Subcutaneous abdominal adipose tissue (tissue), 5 donors: ENCODE results near the gene CTNNA3.

Experiments used
- H3K27ac ChIP-seq: one replicate; pipeline ENCODE4 v1.7.0; 2013; ENCODE audit warnings: low read depth, mild to moderate bottlenecking, inconsistent platforms, low read length, moderate library complexity
- H3K27me3 ChIP-seq, 5 donors: one replicate each; pipeline ENCODE4 v1.7.0; 2013; ENCODE audit warnings: low read length in 5 of 5, inconsistent platforms in 1 of 5; ENCODE audit not compliant: control insufficient read depth in 5 of 5, insufficient read depth in 4 of 5
- H3K36me3 ChIP-seq, 5 donors: one replicate each; pipeline ENCODE4 v1.7.0; 2013; ENCODE audit warnings: low read length in 5 of 5; ENCODE audit not compliant: control insufficient read depth in 5 of 5, insufficient read depth in 5 of 5
- H3K4me1 ChIP-seq, 5 donors: one replicate each; pipeline ENCODE4 v1.7.0; 2013; ENCODE audit warnings: low read length in 5 of 5, mild to moderate bottlenecking in 3 of 5, moderate library complexity in 1 of 5; ENCODE audit not compliant: control insufficient read depth in 5 of 5, insufficient read depth in 5 of 5
- H3K4me3 ChIP-seq, 5 donors: one replicate each; pipeline ENCODE4 v1.7.0; 2013; ENCODE audit warnings: low read length in 5 of 5, low read depth in 1 of 5
- H3K9ac ChIP-seq, 5 donors: one replicate each; pipeline ENCODE4 v1.7.0; 2013; ENCODE audit warnings: low read length in 5 of 5, mild to moderate bottlenecking in 4 of 5, moderate library complexity in 3 of 5
- H3K9me3 ChIP-seq, 5 donors: one replicate each; pipeline ENCODE4 v1.7.0; 2013; ENCODE audit warnings: low read length in 5 of 5; ENCODE audit not compliant: control insufficient read depth in 5 of 5
- donor health status: healthy.
- donor health status: healthy.
- donor health status: healthy.
- donor health status: healthy.
- donor health status: healthy.

The CTNNA3 gene

GRCh38 chr10:66788178-66788987 lies 907.6 kb downstream of the CTNNA3 start:
- Histone ChIP-seq H3K27me3 (no peaks in the 10 kb centered on the region), H3K27ac (no peak overlapping the region), H3K4me3 (no peak overlapping the region)

GRCh38 chr10:66786709-66787108 lies 909.3 kb downstream of the CTNNA3 start:
- H3K27me3 ChIP-seq = no peaks in the 10 kb centered on the region
- no peak overlapping the region for H3K9ac ChIP-seq
- no peak overlapping the region for H3K27ac ChIP-seq
- no peaks in the 10 kb centered on the region for H3K36me3 ChIP-seq
- H3K4me3 ChIP-seq = no peak overlapping the region
- H3K9me3 ChIP-seq = no peaks in the 10 kb centered on the region
- peaks cover 0 to 3% (median 0%) of the 10 kb centered on the region in 5 donors for H3K4me1 ChIP-seq

More at GRCh38 chr10:66788178-66788987, 907.6 kb downstream of the CTNNA3 start:
- peaks cover 0 to 3% (median 0%) of the 10 kb centered on the region in 5 donors for H3K4me1 ChIP-seq
- H3K9me3 ChIP-seq = no peaks in the 10 kb centered on the region
- H3K36me3 ChIP-seq = no peaks in the 10 kb centered on the region
- no peak overlapping the region for H3K9ac ChIP-seq

- H3K4me3 ChIP-seq = no peak overlapping the region
- no peak overlapping the region for H3K27ac ChIP-seq
These were observed 911.2 kb downstream of the CTNNA3 start for GRCh38 chr10:66784770-66785169.

GRCh38 chr10:66783316-66783715 lies 912.7 kb downstream of the CTNNA3 start:
- H3K9ac ChIP-seq = no peak overlapping the region
- H3K9me3 ChIP-seq = no peaks in the 10 kb centered on the region
- no peak overlapping the region for H3K4me3 ChIP-seq
- H3K36me3 ChIP-seq = no peaks in the 10 kb centered on the region
- H3K27me3 ChIP-seq = no peaks in the 10 kb centered on the region
- peaks cover 0 to 3% (median 0%) of the 10 kb centered on the region in 5 donors for H3K4me1 ChIP-seq
- no peak overlapping the region for H3K27ac ChIP-seq

More at GRCh38 chr10:66784770-66785169, 911.2 kb downstream of the CTNNA3 start:
- Histone ChIP-seq H3K4me1 (peaks cover 0 to 3% (median 0%) of the 10 kb centered on the region in 5 donors), H3K9ac (no peak overlapping the region), H3K9me3 (no peaks in the 10 kb centered on the region), H3K36me3 (no peaks in the 10 kb centered on the region), H3K27me3 (no peaks in the 10 kb centered on the region)

- Histone ChIP-seq H3K4me3 (no peak overlapping the region), H3K36me3 (no peaks in the 10 kb centered on the region), H3K27ac (no peak overlapping the region), H3K9ac (no peak overlapping the region), H3K27me3 (no peaks in the 10 kb centered on the region), H3K4me1 (no peaks in the 10 kb centered on the region), H3K9me3 (no peaks in the 10 kb centered on the region)
These were observed 913.2 kb downstream of the CTNNA3 start for GRCh38 chr10:66782776-66783175.

- Histone ChIP-seq H3K36me3 (no peaks in the 10 kb centered on the region), H3K4me1 (no peaks in the 10 kb centered on the region), H3K4me3 (no peak overlapping the region), H3K9ac (no peak overlapping the region), H3K27me3 (no peaks in the 10 kb centered on the region), H3K9me3 (no peaks in the 10 kb centered on the region), H3K27ac (no peak overlapping the region)
These were observed 913.9 kb downstream of the CTNNA3 start for GRCh38 chr10:66782144-66782543.

GRCh38 chr10:66780796-66781195 lies 915.2 kb downstream of the CTNNA3 start:
- Histone ChIP-seq H3K4me3 (no peak overlapping the region), H3K9me3 (no peaks in the 10 kb centered on the region), H3K36me3 (no peaks in the 10 kb centered on the region), H3K9ac (no peak overlapping the region), H3K27me3 (no peaks in the 10 kb centered on the region), H3K4me1 (no peaks in the 10 kb centered on the region), H3K27ac (no peak overlapping the region)

GRCh38 chr10:66778351-66778750 lies 917.6 kb downstream of the CTNNA3 start:
- Histone ChIP-seq H3K36me3 (no peaks in the 10 kb centered on the region), H3K9me3 (no peaks in the 10 kb centered on the region), H3K9ac (no peak overlapping the region), H3K4me1 (no peaks in the 10 kb centered on the region), H3K27me3 (no peaks in the 10 kb centered on the region), H3K4me3 (no peak overlapping the region), H3K27ac (no peak overlapping the region)

GRCh38 chr10:66777665-66778064 lies 918.3 kb downstream of the CTNNA3 start:
- H3K27me3 ChIP-seq = no peaks in the 10 kb centered on the region
- H3K27ac ChIP-seq = no peak overlapping the region
- H3K36me3 ChIP-seq = no peaks in the 10 kb centered on the region
- H3K9me3 ChIP-seq = no peaks in the 10 kb centered on the region
- H3K9ac ChIP-seq = no peak overlapping the region
- H3K4me3 ChIP-seq = no peak overlapping the region
- no peaks in the 10 kb centered on the region for H3K4me1 ChIP-seq

GRCh38 chr10:66773472-66773817 lies 922.5 kb downstream of the CTNNA3 start:
- no peak overlapping the region for H3K9ac ChIP-seq
- no peak overlapping the region for H3K4me3 ChIP-seq
- H3K36me3 ChIP-seq = no peaks in the 10 kb centered on the region
- H3K4me1 ChIP-seq = no peaks in the 10 kb centered on the region
- no peak overlapping the region for H3K27ac ChIP-seq
- H3K9me3 ChIP-seq = no peaks in the 10 kb centered on the region
- no peaks in the 10 kb centered on the region for H3K27me3 ChIP-seq
